ENCODE data around the gene ISY1.
"Not testable (repeated sequence)": the region's sequence is repeated elsewhere in the genome, so short reads cannot be mapped to it uniquely, and the experiment has no call there.

Gene ISY1

DNA sequence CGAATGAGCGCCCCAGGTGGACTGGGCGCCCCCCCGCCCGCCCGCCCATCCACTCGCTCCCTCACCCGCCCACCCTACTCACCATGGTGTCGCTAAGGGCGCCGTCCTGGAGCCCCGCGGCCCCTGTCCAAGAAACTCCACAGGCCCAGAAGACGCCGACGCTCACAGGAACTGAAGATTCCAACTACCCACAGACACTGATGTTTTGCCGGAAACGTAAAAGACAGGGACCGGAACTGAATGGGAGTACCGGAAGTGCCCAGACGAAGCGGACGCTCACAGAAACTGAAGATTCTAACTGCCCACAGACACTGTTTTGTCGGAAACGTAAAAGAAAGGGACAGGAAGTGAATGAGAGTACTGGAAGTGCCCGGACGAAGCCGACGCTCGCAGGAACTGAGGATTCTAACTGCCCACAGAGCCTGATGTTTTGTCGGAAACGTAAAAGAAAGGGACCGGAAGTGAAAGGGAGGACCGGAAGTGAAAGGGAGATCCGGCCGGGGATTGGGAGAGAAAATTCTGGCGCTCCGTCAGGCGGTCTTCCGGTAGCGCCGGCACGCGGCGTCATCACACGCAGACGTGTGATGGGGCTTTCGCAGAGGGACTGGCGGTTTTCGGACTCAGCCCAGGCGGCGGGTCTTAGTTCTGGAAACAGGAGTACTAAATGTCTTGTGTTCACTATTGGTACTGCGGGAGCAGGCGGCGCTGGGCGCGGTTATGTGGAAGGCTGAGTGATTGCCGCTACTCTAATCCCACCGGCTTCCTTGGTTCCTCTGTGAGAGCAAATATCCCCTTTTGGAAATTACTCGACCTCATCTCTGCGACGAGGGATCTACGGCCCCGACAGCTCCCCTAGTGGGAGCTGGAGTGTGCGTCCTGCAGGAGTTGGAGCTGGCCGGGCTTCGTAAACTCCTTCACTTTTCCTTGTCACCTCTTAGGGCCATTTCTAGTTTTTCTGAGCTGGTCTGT is at the start of gene ISY1:
TSS of gene ISY1 (minus strand) at position 173 of the 969 bp plus-strand sequence. CDS start at position 85, 88 bp downstream.
- no peak for FAIRE-seq

- no peak for FAIRE-seq
Observed at GRCh38 chr3:129207479-129207878, 46.6 kb upstream of the ISY1 start.

GRCh38 chr3:129205109-129205832 is 44.4 kb upstream of the ISY1 start:
- no peak for FAIRE-seq

GRCh38 chr3:129204473-129204872 is 43.6 kb upstream of the ISY1 start:
- FAIRE-seq = no peak

- FAIRE-seq = no peak
Observed at GRCh38 chr3:129199366-129199765, 38.5 kb upstream of the ISY1 start.

GRCh38 chr3:129197321-129197720 is 36.5 kb upstream of the ISY1 start:
- FAIRE-seq = no peak

DNA sequence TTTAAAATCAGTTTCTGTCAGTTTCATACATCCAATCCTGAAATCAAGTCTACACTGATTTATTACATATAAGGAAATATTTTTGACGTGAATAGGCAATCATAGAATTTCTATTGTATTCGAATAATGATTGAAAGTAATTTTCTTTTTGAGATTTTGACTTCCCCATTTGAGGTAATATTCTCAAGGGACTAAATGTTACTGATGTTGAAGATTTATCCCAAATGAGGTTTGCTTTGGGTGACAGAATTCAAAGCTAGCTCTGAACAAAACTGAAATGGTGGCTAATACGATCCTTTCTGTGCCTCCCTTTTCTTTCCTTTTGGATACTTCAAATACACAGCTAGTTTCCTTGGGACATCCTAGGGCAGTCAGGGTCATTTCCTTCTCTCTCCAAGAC is 35.7 kb upstream of the ISY1 start:
- FAIRE-seq = no peak

- no peak for FAIRE-seq
Observed at GRCh38 chr3:129195731-129196256, 34.9 kb upstream of the ISY1 start.

- not testable (repeated sequence) for FAIRE-seq
Observed at GRCh38 chr3:129189793-129190192, 28.9 kb upstream of the ISY1 start.

DNA sequence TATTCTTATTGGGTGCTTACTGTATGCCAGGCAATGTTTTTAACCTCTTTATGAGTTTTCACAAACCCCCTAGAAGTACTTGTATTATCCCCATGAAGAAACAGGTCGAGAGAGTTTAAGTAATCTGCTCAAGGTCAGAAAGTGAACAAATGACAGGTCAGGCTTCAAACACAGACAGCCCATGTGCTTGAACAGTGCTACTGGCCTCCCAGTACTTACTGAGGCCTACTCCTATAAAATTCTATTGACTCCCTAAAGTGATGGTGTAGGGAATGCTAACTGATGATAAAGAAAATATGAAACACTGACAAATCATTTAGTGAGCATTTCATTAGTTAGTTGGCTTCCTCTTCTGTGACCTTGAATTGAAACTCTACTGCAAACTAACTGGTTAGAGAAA is 27.0 kb upstream of the ISY1 start:
- no peak for FAIRE-seq

- FAIRE-seq = no peak
Observed at GRCh38 chr3:129185783-129186182, 24.9 kb upstream of the ISY1 start.

GRCh38 chr3:129184784-129185542 is 24.1 kb upstream of the ISY1 start:
- FAIRE-seq = not testable (repeated sequence)

GRCh38 chr3:129184396-129184657 is 23.5 kb upstream of the ISY1 start:
- no peak for FAIRE-seq

DNA sequence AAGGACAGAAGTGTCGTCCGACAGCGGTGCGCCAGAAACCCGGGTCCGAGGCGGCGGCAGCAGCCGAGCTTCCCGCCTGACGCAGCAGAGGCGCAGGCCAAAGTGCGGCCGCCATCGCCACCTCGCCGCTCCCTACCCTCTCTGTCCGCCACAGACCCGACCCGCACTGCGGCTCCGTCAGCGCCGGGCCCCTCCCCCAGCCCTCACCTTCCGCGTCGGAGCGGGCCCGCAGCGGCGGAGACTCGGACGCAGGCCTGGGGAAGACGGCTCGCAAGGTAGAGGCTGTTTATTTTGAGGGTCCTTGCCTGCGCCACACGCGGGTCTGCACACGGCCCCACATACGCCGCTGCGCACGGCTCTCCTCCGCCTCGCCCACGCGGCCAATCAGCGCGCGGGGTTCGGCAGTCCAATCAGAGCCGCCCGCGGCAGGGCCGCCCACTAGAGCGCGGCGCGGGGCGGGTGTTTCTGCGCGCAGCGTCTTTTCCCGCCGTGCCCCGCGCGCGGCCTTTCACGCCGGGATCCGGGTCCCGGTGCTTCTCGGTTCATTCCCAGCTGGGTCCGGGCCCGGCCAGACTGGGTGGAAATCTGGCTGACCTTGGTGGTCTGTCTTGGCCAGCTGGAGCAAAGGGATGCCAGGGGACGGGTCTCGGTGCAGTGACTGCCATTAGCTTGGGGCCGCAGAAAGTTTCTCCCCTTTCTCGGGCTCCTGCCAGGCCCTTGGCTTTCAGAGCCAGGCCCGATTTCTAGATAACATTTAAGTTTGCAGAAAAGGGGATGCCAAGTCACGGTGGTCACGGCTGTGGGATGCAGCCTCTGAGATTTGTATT is 22.9 kb upstream of the ISY1 start, which contains the start of gene CNBP:
TSS of gene CNBP (minus strand) at position 328 of the 827 bp plus-strand sequence. CDS start 12,139 bp downstream, outside the sequence.
- FAIRE-seq = no peak

GRCh38 chr3:129182390-129183185 is 21.7 kb upstream of the ISY1 start:
- no peak for FAIRE-seq

- FAIRE-seq = no peak
Observed at GRCh38 chr3:129181819-129182218, 21.0 kb upstream of the ISY1 start.

- no peak for FAIRE-seq
Observed at GRCh38 chr3:129180461-129180860, 19.6 kb upstream of the ISY1 start.

- FAIRE-seq = no peak
Observed at GRCh38 chr3:129176051-129176450, 15.2 kb upstream of the ISY1 start.

DNA sequence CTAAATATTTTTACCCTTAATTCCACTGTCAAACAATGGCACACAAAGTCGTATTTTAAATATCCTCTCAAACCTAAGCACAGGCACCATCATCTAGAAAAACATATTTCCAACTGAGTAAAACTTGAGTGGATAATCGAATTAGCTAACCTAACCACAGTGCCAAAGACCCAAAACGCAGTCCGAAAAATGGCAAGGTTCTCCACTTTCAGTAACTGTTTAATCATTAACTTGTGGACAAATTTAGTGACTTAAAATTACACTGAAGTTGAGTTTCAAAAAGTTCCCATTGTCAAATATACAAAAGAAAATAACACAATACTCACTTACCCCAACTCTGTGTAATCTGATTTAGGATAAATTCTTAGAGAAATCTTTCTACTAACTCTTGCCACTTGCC is 12.9 kb upstream of the ISY1 start:
- FAIRE-seq = no peak

DNA sequence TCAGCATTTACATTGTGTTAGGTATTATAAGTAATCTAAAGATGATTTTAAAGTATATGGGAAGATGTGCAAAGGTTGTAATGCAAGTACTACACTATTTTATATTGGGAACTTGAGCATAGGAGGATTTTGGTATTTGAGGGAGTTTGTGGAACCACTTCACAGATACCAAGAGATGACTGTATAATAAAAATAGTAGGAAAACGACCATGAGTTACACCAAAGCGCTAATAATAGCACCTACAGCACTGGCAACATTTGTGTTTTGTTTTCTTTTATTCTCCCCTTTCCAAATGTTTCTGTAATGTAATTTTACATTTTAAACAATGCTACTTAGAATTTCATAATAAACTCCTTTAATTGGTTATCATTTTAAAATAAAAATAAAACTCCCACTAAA is 12.3 kb upstream of the ISY1 start:
- FAIRE-seq = no peak
